HG03432 (cell line): Measurements from ENCODE around the gene LMAN1L.
A peak's percentile ranks its signal among the peaks of the same experiment; 100 is the strongest.

Experiments used
- ATAC-seq: cut with Tn5 transposase; IDR thresholded peaks from one replicate; pipeline ENCODE4 v1.9.1; 2021; ENCODE audit warnings: mild to moderate bottlenecking, moderate library complexity; ENCODE audit not compliant: unreplicated experiment

Gene LMAN1L

GRCh38 chr15:74854453-74855022, 41.9 kb downstream of the LMAN1L start:
- ATAC-seq = no peak

GRCh38 chr15:74855857-74856256, 43.2 kb downstream of the LMAN1L start:
- ATAC-seq = no peak

- no peak for ATAC-seq
These were observed 43.9 kb downstream of the LMAN1L start for GRCh38 chr15:74856537-74856936.

- ATAC-seq = peak; percentile 76
These were observed 44.5 kb downstream of the LMAN1L start for GRCh38 chr15:74857082-74857655.

- peak; percentile 14 for ATAC-seq
These were observed 45.2 kb downstream of the LMAN1L start for GRCh38 chr15:74857671-74858368.

- ATAC-seq = no peak
These were observed 45.7 kb downstream of the LMAN1L start for GRCh38 chr15:74858369-74858740.

- no peak for ATAC-seq
These were observed 50.8 kb downstream of the LMAN1L start for GRCh38 chr15:74863239-74864056.

- no peak for ATAC-seq
These were observed 51.7 kb downstream of the LMAN1L start for GRCh38 chr15:74864296-74864695.

GRCh38 chr15:74865316-74865715, 52.7 kb downstream of the LMAN1L start:
- no peak for ATAC-seq

- no peak for ATAC-seq
These were observed 53.5 kb downstream of the LMAN1L start for GRCh38 chr15:74866090-74866489.

GRCh38 chr15:74867466-74868038, 54.9 kb downstream of the LMAN1L start:
- ATAC-seq = no peak

GRCh38 chr15:74868059-74868458, 55.4 kb downstream of the LMAN1L start:
- ATAC-seq = no peak

- ATAC-seq = no peak
These were observed 56.7 kb downstream of the LMAN1L start for GRCh38 chr15:74869372-74869725.

- ATAC-seq = peak; percentile 36
These were observed 57.2 kb downstream of the LMAN1L start for GRCh38 chr15:74869726-74870407.

- no peak for ATAC-seq
These were observed 58.0 kb downstream of the LMAN1L start for GRCh38 chr15:74870436-74871215.

GRCh38 chr15:74872702-74873035, 60.0 kb downstream of the LMAN1L start:
- ATAC-seq = no peak

- ATAC-seq = peak; percentile 87
These were observed 60.6 kb downstream of the LMAN1L start, which contains the start of gene SCAMP2 for GRCh38 chr15:74873036-74873755. SCAMP2 (minus strand) TSS chr15:74873365; CDS start chr15:74873255, 110 bp downstream.

GRCh38 chr15:74873756-74874424, 61.3 kb downstream of the LMAN1L start:
- ATAC-seq = no peak
